Mammary epithelial cell (primary cell): Measurements from ENCODE around the gene SH3GL1.

Source experiments
- CTCF ChIP-seq, 2 donors: IDR thresholded peaks in 1 of 2; conservative IDR thresholded peaks in 1 of 2; 2 replicates each; pipeline ENCODE4 v1.5.1; 2011 to 2012; ENCODE audit warnings: inconsistent platforms in 2 of 2, low read length in 2 of 2, mild to moderate bottlenecking in 2 of 2, control low read depth in 1 of 2, low read depth in 1 of 2; ENCODE audit not compliant: insufficient read depth in 1 of 2; ENCODE audit errors: extremely low read depth in 1 of 2
- EZH2 ChIP-seq: IDR thresholded peaks from 2 replicates; pipeline ENCODE4 v1.6.1; 2012; ENCODE audit warnings: low read length, inconsistent platforms, borderline replicate concordance

GRCh38 chr19:4318460-4318859, 81.9 kb downstream of the SH3GL1 start:
- TF ChIP-seq CTCF (conservative IDR thresholded peaks at IDR 0.05 in 1 of 2, IDR thresholded peaks at IDR 0.05 in 1 of 2; ENCODE audit: extremely low read depth in 1 of 2, insufficient read depth in 1 of 2, low read depth in 1 of 2, low read length in 2 of 2) (no peak), EZH2 (no peak)
